Neural progenitor cell (in vitro differentiated cells): ENCODE results near the gene MRPS9. TPM values are rescaled to one million over a fixed set of nuclear protein-coding genes. Genes with fewer than 3 reads are reported as not detected.
A peak's percentile ranks its signal among the peaks of the same experiment; 100 is the strongest.

Experiments used
- DNase-seq: peaks from one replicate; pipeline ENCODE4 v3.0.0-alpha.2; 2016; ENCODE audit warnings: low spot score
- H2AFZ ChIP-seq: fragments of 200-600 bp; sonication (generic); replicated peaks from 2 replicates; pipeline ENCODE4 v1.6.1; 2016; ENCODE audit warnings: antibody characterized with exemption
- H3F3A ChIP-seq: fragments of 200-600 bp; sonication (generic); 2 replicates; pipeline ENCODE4 v1.6.1; 2016; ENCODE audit warnings: antibody characterized with exemption, low read depth
- H3K27ac ChIP-seq: fragments of 200-600 bp; sonication (generic); 2 replicates; pipeline ENCODE4 v1.5.1; 2016; ENCODE audit warnings: mild to moderate bottlenecking
- H3K27me3 ChIP-seq: fragments of 200-600 bp; sonication (generic); 2 replicates; pipeline ENCODE4 v1.6.1; 2016; ENCODE audit warnings: mild to moderate bottlenecking, moderate library complexity
- H3K36me3 ChIP-seq: fragments of 200-600 bp; sonication (generic); 2 replicates; pipeline ENCODE4 v1.5.1; 2016
- H3K4me1 ChIP-seq: fragments of 200-600 bp; sonication (generic); 2 replicates; pipeline ENCODE4 v1.6.1; 2016; ENCODE audit warnings: mixed run types
- H3K4me2 ChIP-seq: fragments of 200-600 bp; sonication (generic); 2 replicates; pipeline ENCODE4 v1.6.1; 2016
- H3K4me3 ChIP-seq: fragments of 200-600 bp; sonication (generic); 2 replicates; pipeline ENCODE4 v1.5.1; 2016
- H3K79me2 ChIP-seq: fragments of 200-600 bp; sonication (generic); 2 replicates; pipeline ENCODE4 v1.6.1; 2016; ENCODE audit warnings: low read depth
- H3K9ac ChIP-seq: fragments of 200-600 bp; sonication (generic); 2 replicates; pipeline ENCODE4 v1.6.1; 2016
- H3K9me3 ChIP-seq: fragments of 200-600 bp; sonication (generic); 2 replicates; pipeline ENCODE4 v1.5.1; 2016; ENCODE audit warnings: low read depth
- H4K20me1 ChIP-seq: fragments of 200-600 bp; sonication (generic); 2 replicates; pipeline ENCODE4 v1.6.1; 2016; ENCODE audit warnings: low read depth
- H3K27ac Mint-ChIP-seq: 3 replicates; pipeline ENCODE4 v1.8.0; 2021; ENCODE audit warnings: mixed read lengths
- H3K27me3 Mint-ChIP-seq: 2 replicates; pipeline ENCODE4 v1.8.0; 2022; ENCODE audit warnings: low read depth, mild to moderate bottlenecking, inconsistent platforms, moderate library complexity, mixed read lengths; ENCODE audit not compliant: insufficient read depth
- H3K36me3 Mint-ChIP-seq: 3 replicates; pipeline ENCODE4 v1.8.0; 2021; ENCODE audit warnings: mixed read lengths
- H3K4me1 Mint-ChIP-seq: 3 replicates; pipeline ENCODE4 v1.8.0; 2021; ENCODE audit warnings: mixed read lengths
- H3K4me3 Mint-ChIP-seq: 3 replicates; pipeline ENCODE4 v1.8.0; 2021; ENCODE audit warnings: mild to moderate bottlenecking, moderate library complexity, mixed read lengths
- H3K9me3 Mint-ChIP-seq: 3 replicates; pipeline ENCODE4 v1.8.0; 2020; ENCODE audit warnings: mixed read lengths
- CTCF ChIP-seq: fragments of 200-600 bp; sonication (generic); IDR thresholded peaks from 2 replicates; pipeline ENCODE4 v1.5.1; 2017; ENCODE audit warnings: antibody characterized with exemption, mild to moderate bottlenecking
- EZH2 ChIP-seq: fragments of 200-600 bp; sonication (generic); IDR thresholded peaks from 2 replicates; pipeline ENCODE4 v1.6.1; 2017; ENCODE audit warnings: antibody characterized with exemption, mild to moderate bottlenecking, moderate library complexity
- EZH2phosphoT487 ChIP-seq: fragments of 200-600 bp; sonication (generic); IDR thresholded peaks from 2 replicates; pipeline ENCODE4 v1.6.1; 2017; ENCODE audit warnings: antibody characterized with exemption
- total RNA-seq: library from RNA; depleted of rRNA; stranded (reverse); fragments of >200 nt; gene quantifications from 2 replicates; pipeline ENCODE4 v1.2.3, GENCODE V29; 2015; ENCODE audit warnings: low replicate concordance

The MRPS9 gene
- 61.4 and 78.0 TPM in 2 replicates for total RNA-seq

DNA sequence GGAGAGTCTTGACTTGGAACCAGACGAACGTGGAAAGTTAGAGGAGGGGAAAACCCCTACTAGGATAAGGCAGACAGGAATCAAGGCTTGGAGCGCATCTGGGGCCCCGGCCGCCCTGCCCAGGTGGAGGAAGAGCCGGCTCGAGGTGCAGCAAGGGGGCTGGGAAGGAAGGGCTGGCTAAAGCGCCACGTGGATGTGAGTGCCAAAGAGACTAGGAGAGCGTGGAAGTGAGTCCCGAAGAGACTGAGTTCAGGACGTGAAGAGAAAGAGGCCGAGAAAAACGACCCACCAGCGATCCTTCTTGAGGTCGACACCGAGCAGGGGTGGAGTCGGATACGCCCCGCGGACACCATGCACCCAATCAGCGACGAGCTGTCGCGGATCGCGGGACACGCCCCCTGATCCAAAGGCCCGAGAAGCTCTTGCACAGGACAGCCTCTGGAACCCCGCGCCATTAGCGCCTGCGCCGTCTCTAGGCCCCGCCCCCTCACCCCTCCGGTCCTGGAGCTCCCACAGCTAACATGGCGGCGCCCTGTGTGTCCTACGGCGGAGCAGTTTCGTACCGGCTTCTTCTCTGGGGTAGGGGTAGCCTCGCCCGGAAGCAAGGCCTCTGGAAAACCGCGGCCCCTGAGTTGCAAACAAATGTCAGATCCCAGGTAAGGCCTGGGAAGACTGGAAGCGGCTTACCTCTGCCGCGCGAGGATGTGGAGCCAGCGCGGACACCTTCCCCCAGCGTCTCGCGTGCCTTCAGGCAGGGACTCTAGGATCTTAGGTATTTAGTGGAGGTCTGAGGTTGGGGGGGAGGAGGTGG lies at the start of gene MRPS9:
Gene MRPS9 (plus strand): TSS at position 498 of the 811 bp plus-strand sequence. CDS start 24 bp downstream, at position 522.
- Histone ChIP-seq H3K79me2 (peaks cover 45% of the 10 kb centered on the region), H3K9ac (peak within 1 kb of the TSS; percentile 91), H3K4me1 (peaks cover 36% of the 10 kb centered on the region), H3K4me3 (peak within 1 kb of the TSS; percentile 89), H3K27me3 (no peaks in the 10 kb centered on the region), H2AFZ (peak within 1 kb of the TSS; percentile 91), H3K9me3 (no peaks in the 10 kb centered on the region), H3K4me2 (peak within 1 kb of the TSS; percentile 86), H3K27ac (peak within 1 kb of the TSS; percentile 93), H3K36me3 (no peaks in the 10 kb centered on the region), H4K20me1 (peaks cover 5% of the 10 kb centered on the region), H3F3A (peaks cover 22% of the 10 kb centered on the region)
- Mint-ChIP-seq H3K4me1 (peaks cover 20% of the 10 kb centered on the region), H3K9me3 (no peaks in the 10 kb centered on the region), H3K36me3 (peaks cover 3% of the 10 kb centered on the region), H3K27ac (peak within 1 kb of the TSS; percentile 96), H3K27me3 (peaks cover 2% of the 10 kb centered on the region), H3K4me3 (peak within 1 kb of the TSS; percentile 96)
- DNase-seq: peak; percentile 99
- TF ChIP-seq EZH2phosphoT487: no peak
- TF ChIP-seq CTCF: no peak
- no peak for TF ChIP-seq EZH2

GRCh38 chr2:105005181-105005951 lies 32.5 kb upstream of the MRPS9 start:
- no peak for DNase-seq

GRCh38 chr2:105007367-105007766 lies 30.5 kb upstream of the MRPS9 start:
- H3K9me3 Mint-ChIP-seq: peaks cover 20% of the 10 kb centered on the region
- H4K20me1 ChIP-seq: no peaks in the 10 kb centered on the region
- TF ChIP-seq EZH2: no peak
- no peaks in the 10 kb centered on the region for H3K36me3 ChIP-seq
- no peak overlapping the region for H3K27ac Mint-ChIP-seq
- H3K4me2 ChIP-seq: no peak overlapping the region
- H3K9ac ChIP-seq: no peak overlapping the region
- H3F3A ChIP-seq: no peaks in the 10 kb centered on the region
- no peaks in the 10 kb centered on the region for H3K4me1 ChIP-seq
- DNase-seq: no peak
- H3K4me1 Mint-ChIP-seq: peaks cover 5% of the 10 kb centered on the region
- H3K4me3 ChIP-seq: no peak overlapping the region
- H3K36me3 Mint-ChIP-seq: peaks cover 5% of the 10 kb centered on the region
- no peaks in the 10 kb centered on the region for H3K27me3 ChIP-seq
- no peaks in the 10 kb centered on the region for H3K27me3 Mint-ChIP-seq
- no peaks in the 10 kb centered on the region for H3K79me2 ChIP-seq
- peaks cover 6% of the 10 kb centered on the region for H3K9me3 ChIP-seq
- no peak overlapping the region for H2AFZ ChIP-seq
- no peak overlapping the region for H3K4me3 Mint-ChIP-seq
- no peak overlapping the region for H3K27ac ChIP-seq

More at GRCh38 chr2:105005181-105005951, 32.5 kb upstream of the MRPS9 start:
- Histone ChIP-seq H3K4me3 (no peak overlapping the region), H2AFZ (no peak overlapping the region), H3K36me3 (no peaks in the 10 kb centered on the region), H3K4me2 (no peak overlapping the region), H3K79me2 (no peaks in the 10 kb centered on the region), H3K9me3 (peaks cover 6% of the 10 kb centered on the region), H4K20me1 (no peaks in the 10 kb centered on the region), H3K9ac (no peak overlapping the region), H3K4me1 (no peaks in the 10 kb centered on the region), H3K27me3 (no peaks in the 10 kb centered on the region), H3K27ac (no peak overlapping the region), H3F3A (no peaks in the 10 kb centered on the region)
- Mint-ChIP-seq H3K27ac (peak overlapping the region; percentile 70), H3K27me3 (no peaks in the 10 kb centered on the region), H3K36me3 (peaks cover 5% of the 10 kb centered on the region), H3K9me3 (peaks cover 20% of the 10 kb centered on the region), H3K4me3 (no peak overlapping the region), H3K4me1 (peaks cover 8% of the 10 kb centered on the region)
- TF ChIP-seq CTCF (no peak), EZH2 (no peak), EZH2phosphoT487 (no peak)
